SK-N-SH (cell line): ENCODE results near the gene SLC39A7. TPM values are rescaled to one million over a fixed set of nuclear protein-coding genes. Genes with fewer than 3 reads are reported as not detected.
"Not testable (repeated sequence)": the region's sequence is repeated elsewhere in the genome, so short reads cannot be mapped to it uniquely, and the experiment has no call there.

ENCODE experiments used
- CTCF ChIA-PET: fragments of 300-600, 350-600 bp; formaldehyde crosslinking; extraction: SDS; loops from one replicate; lab custom pipeline; 2021; lab: Yijun Ruan, JAX
- POLR2A ChIA-PET: fragments of 350-600 bp; sonication (Branson Sonifier 250); formaldehyde crosslinking; extraction: SDS; loops from one replicate; lab custom pipeline; 2020; ENCODE audit warnings: antibody characterized with exemption, inconsistent platforms; lab: Yijun Ruan, JAX
- DNase-seq: peaks from one replicate; pipeline ENCODE4 v3.0.0; 2012
- H2AFZ ChIP-seq: fragments of 200-600 bp; sonication (generic); 2 replicates; pipeline ENCODE4 v1.8.1; 2016; ENCODE audit warnings: antibody characterized with exemption, mild to moderate bottlenecking, low read depth
- H3F3A ChIP-seq: fragments of 200-600 bp; sonication (generic); replicated peaks from 2 replicates; pipeline ENCODE3; 2016; ENCODE audit warnings: antibody characterized with exemption, mild to moderate bottlenecking; ENCODE audit not compliant: insufficient read depth
- H3K27ac ChIP-seq, 2 experiments: fragments of 200-500 bp in 1 of 2; fragments of 200-600 bp in 1 of 2; sonication (Bioruptor generic) in 1 of 2; sonication (generic), shearing (Covaris generic) in 1 of 2; 2 replicates each; pipeline versions ENCODE4 v1.5.1 to v1.6.1; 2014 to 2016; ENCODE audit warnings: low read depth in 2 of 2, inconsistent platforms in 1 of 2, low read length in 1 of 2, mild to moderate bottlenecking in 1 of 2, mixed read lengths in 1 of 2
- H3K27me3 ChIP-seq: fragments of 200-600 bp; sonication (generic), shearing (Covaris generic); 2 replicates; pipeline ENCODE4 v1.6.1; 2016; ENCODE audit warnings: mixed run types; ENCODE audit not compliant: insufficient read depth
- H3K36me3 ChIP-seq, 2 experiments: fragments of 200-500 bp in 1 of 2; fragments of 200-600 bp in 1 of 2; sonication (Bioruptor generic) in 1 of 2; sonication (generic) in 1 of 2; replicated peaks in 1 of 2; 2 replicates each; pipeline versions ENCODE3 to v1.5.1; 2014 to 2016; ENCODE audit warnings: low read length in 1 of 2, mild to moderate bottlenecking in 1 of 2; ENCODE audit not compliant: insufficient read depth in 2 of 2, control insufficient read depth in 1 of 2
- H3K4me1 ChIP-seq, 2 experiments: fragments of 200-500 bp in 1 of 2; fragments of 200-600 bp in 1 of 2; sonication (Bioruptor generic) in 1 of 2; sonication (generic), shearing (Covaris generic) in 1 of 2; 2 replicates each; pipeline versions ENCODE4 v1.5.1 to v1.6.1; 2014 to 2016; ENCODE audit warnings: low read depth in 1 of 2, low read length in 1 of 2, mixed run types in 1 of 2; ENCODE audit not compliant: insufficient read depth in 2 of 2, control insufficient read depth in 1 of 2
- H3K4me2 ChIP-seq: fragments of 200-600 bp; sonication (generic), shearing (Covaris generic); 2 replicates; pipeline ENCODE4 v1.6.1; 2017; ENCODE audit warnings: mixed run types
- H3K4me3 ChIP-seq, 2 experiments: fragments of 200-500 bp in 1 of 2; fragments of 200-600 bp in 1 of 2; sonication (Bioruptor generic) in 1 of 2; sonication (generic), shearing (Covaris generic) in 1 of 2; 2 replicates each; pipeline versions ENCODE4 v1.5.1 to v1.8.1; 2014 to 2016; ENCODE audit warnings: low read depth in 2 of 2, inconsistent platforms in 1 of 2, low read length in 1 of 2, mild to moderate bottlenecking in 1 of 2, mixed read lengths in 1 of 2, moderate library complexity in 1 of 2
- H3K79me2 ChIP-seq: fragments of 200-600 bp; sonication (generic); 2 replicates; pipeline ENCODE4 v1.8.1; 2017; ENCODE audit warnings: mild to moderate bottlenecking; ENCODE audit not compliant: insufficient read depth
- H3K9ac ChIP-seq: fragments of 200-600 bp; sonication (generic); 2 replicates; pipeline ENCODE4 v1.6.1; 2017; ENCODE audit warnings: mixed run types
- H3K9me2 ChIP-seq: fragments of 200-600 bp; sonication (generic); 2 replicates; pipeline ENCODE4 v1.6.1; 2017; ENCODE audit warnings: mixed run types
- H3K9me3 ChIP-seq: fragments of 200-600 bp; sonication (generic); 2 replicates; pipeline ENCODE4 v1.6.1; 2017; ENCODE audit warnings: mixed run types, mild to moderate bottlenecking, moderate library complexity
- H4K20me1 ChIP-seq: fragments of 200-600 bp; sonication (generic); 2 replicates; pipeline ENCODE4 v1.6.1; 2017; ENCODE audit warnings: mild to moderate bottlenecking, mixed run types; ENCODE audit not compliant: insufficient read depth
- CHD2 ChIP-seq: fragments of 150-350 bp; IDR thresholded peaks from 2 replicates; pipeline ENCODE4 v1.6.1; 2018; ENCODE audit warnings: low read length; ENCODE audit not compliant: partially characterized antibody
- EP300 ChIP-seq, 2 experiments: IDR thresholded peaks; 2 replicates each; pipeline versions ENCODE4 v1.4.0 to v1.6.1; 2012; ENCODE audit warnings: borderline replicate concordance in 1 of 2, low read depth in 1 of 2, low read length in 1 of 2
- EZH2phosphoT487 ChIP-seq: fragments of 200-600 bp; sonication (generic); IDR thresholded peaks from 2 replicates; pipeline ENCODE4 v1.6.1; 2017; ENCODE audit warnings: low read depth, mixed run types, mild to moderate bottlenecking, antibody characterized with exemption, moderate library complexity, borderline replicate concordance
- FOSL2 ChIP-seq: IDR thresholded peaks from 2 replicates; pipeline ENCODE4 v1.4.0; 2012; ENCODE audit warnings: low read depth, mild to moderate bottlenecking, moderate library complexity, borderline replicate concordance
- FOXJ3 ChIP-seq: sonication (generic); formaldehyde crosslinking; IDR thresholded peaks from 2 replicates; pipeline ENCODE4 v1.5.1; 2020; ENCODE audit warnings: mild to moderate bottlenecking, missing genetic modification reagents
- MEF2A ChIP-seq: IDR thresholded peaks from 2 replicates; pipeline ENCODE4 v1.4.0; 2012; ENCODE audit warnings: low read depth, borderline replicate concordance
- MXI1 ChIP-seq: IDR thresholded peaks from 2 replicates; pipeline ENCODE4 v1.6.1; 2012; ENCODE audit warnings: mild to moderate bottlenecking, low read depth, low read length, improper control_type of control experiment
- NRF1 ChIP-seq: IDR thresholded peaks from 2 replicates; pipeline ENCODE4 v1.6.1; 2012; ENCODE audit warnings: low read depth, mild to moderate bottlenecking, low read length
- RAD21 ChIP-seq: IDR thresholded peaks from 2 replicates; pipeline ENCODE4 v1.6.1; 2012; ENCODE audit warnings: mild to moderate bottlenecking, low read length
- RFX5 ChIP-seq: IDR thresholded peaks from 2 replicates; pipeline ENCODE4 v1.6.1; 2012; ENCODE audit warnings: mild to moderate bottlenecking, improper control_type of control experiment, low read length
- SIN3A ChIP-seq: IDR thresholded peaks from 2 replicates; pipeline ENCODE4 v1.6.1; 2012; ENCODE audit warnings: low read depth, mild to moderate bottlenecking, low read length, moderate library complexity, borderline replicate concordance
- TCF12 ChIP-seq: IDR thresholded peaks from 2 replicates; pipeline ENCODE4 v1.4.0; 2012
- TEAD4 ChIP-seq: IDR thresholded peaks from 2 replicates; pipeline ENCODE4 v1.4.0; 2012; ENCODE audit warnings: mild to moderate bottlenecking, borderline replicate concordance; ENCODE audit not compliant: insufficient read depth
- YY1 ChIP-seq: IDR thresholded peaks from 2 replicates; pipeline ENCODE4 v1.4.0; 2012; ENCODE audit warnings: low read depth, mild to moderate bottlenecking
- WGBS: methylation state at CpG from one replicate; pipeline ENCODE4 v1.1.6; 2017; ENCODE audit warnings: low lambda C conversion rate; 5-methylcytosine and 5-hydroxymethylcytosine counted together
- polyA plus RNA-seq, 3 experiments: library from polyadenylated mRNA; depleted of rRNA; stranded (reverse); fragments of >200 nt; gene quantifications; 2 replicates each; pipeline ENCODE4 v1.2.3, GENCODE V29; 2012
- TF ChIP-seq, protein P1 (sequence below): fragments of 150-350 bp; IDR thresholded peaks from 2 replicates; pipeline ENCODE4 v1.6.1; 2016; ENCODE audit warnings: mild to moderate bottlenecking, low read depth, low read length
- TF ChIP-seq, protein P2 (sequence below): IDR thresholded peaks from 2 replicates; pipeline ENCODE4 v1.4.0; 2012; ENCODE audit warnings: low read depth, borderline replicate concordance
- TF ChIP-seq, protein P3 (sequence below): IDR thresholded peaks from 2 replicates; pipeline ENCODE4 v1.4.0; 2012; ENCODE audit warnings: low read depth, borderline replicate concordance

SLC39A7 gene
- polyA plus RNA-seq, 1 of the 3 experiments (the other 2 are of a cell fraction) = 129 TPM

DNA sequence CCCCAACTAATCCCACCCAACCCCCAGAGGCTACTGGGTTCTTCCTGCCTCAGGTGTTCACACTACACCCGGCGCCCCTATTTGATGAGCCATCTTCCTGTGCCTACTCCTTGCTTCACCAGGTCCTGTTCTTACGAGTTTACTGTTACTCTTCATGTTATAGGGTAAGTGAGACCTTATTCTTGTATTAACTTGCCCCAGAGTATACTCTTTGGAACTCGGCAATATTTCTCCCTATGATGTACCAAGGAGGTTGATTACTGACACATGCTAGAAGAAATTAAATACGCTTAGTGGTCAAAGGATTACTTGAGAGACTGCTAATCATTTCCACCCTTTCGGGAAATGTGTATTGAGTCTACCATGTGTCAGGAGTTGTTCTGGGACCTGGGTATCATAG lies 16.6 kb downstream of the SLC39A7 start:
- H3K9me2 ChIP-seq = no peaks in the 10 kb centered on the region
- ChIA-PET CTCF (no interaction called here), POLR2A (no interaction called here)
- H3K9ac ChIP-seq = no peak overlapping the region
- no peak overlapping the region for H3K4me3 ChIP-seq
- H3K4me2 ChIP-seq = no peak overlapping the region
- H3F3A ChIP-seq = no peaks in the 10 kb centered on the region
- no peak overlapping the region for H3K27ac ChIP-seq
- no peaks in the 10 kb centered on the region for H4K20me1 ChIP-seq
- no peak overlapping the region for H2AFZ ChIP-seq
- H3K79me2 ChIP-seq = no peaks in the 10 kb centered on the region
- no peak for DNase-seq
- peaks cover 4 to 17% of the 10 kb centered on the region in 2 experiments; a peak in 3 of 4 replicates for H3K4me1 ChIP-seq
- H3K27me3 ChIP-seq = peaks cover 9% of the 10 kb centered on the region; the same call in 1 of the 2 replicates
- WGBS = 81% methylated on average over 6 of the region's 6 CpGs
- no peaks in the 10 kb centered on the region for H3K36me3 ChIP-seq
- no peaks in the 10 kb centered on the region for H3K9me3 ChIP-seq
- TF ChIP-seq SIN3A (no peak), CHD2 (no peak), MXI1 (no peak), YY1 (no peak)

DNA sequence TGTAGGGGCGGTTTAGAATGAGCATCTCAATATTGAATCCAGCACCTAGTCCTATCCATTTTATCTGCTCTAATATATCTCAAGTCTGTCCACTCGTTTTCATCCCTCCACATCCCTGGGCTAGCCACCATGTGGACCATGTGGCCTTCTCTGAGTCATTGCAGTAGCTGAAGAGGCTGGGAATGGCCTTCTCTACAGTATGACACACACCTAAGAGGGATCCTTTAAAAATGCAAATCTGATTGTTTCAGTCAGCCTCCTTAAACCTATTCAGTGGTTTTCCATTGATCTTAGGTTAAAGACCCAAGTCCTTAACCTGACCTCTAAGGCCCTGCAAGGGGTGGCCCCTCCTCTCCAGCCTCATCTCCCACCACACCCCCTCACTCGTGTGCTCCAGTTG lies 17.0 kb downstream of the SLC39A7 start:
- Histone ChIP-seq H3K36me3 (no peaks in the 10 kb centered on the region), H4K20me1 (no peaks in the 10 kb centered on the region), H3K27me3 (peaks cover 9% of the 10 kb centered on the region; the same call in 1 of the 2 replicates), H3K79me2 (no peaks in the 10 kb centered on the region), H3F3A (no peaks in the 10 kb centered on the region), H3K9ac (no peak overlapping the region), H3K9me3 (no peaks in the 10 kb centered on the region), H2AFZ (no peak overlapping the region), H3K4me1 (peaks cover 2 to 13% of the 10 kb centered on the region in 2 experiments; a peak in 3 of 4 replicates), H3K4me2 (no peak overlapping the region), H3K9me2 (no peaks in the 10 kb centered on the region), H3K4me3 (no peak overlapping the region), H3K27ac (no peak overlapping the region)
- 36% methylated on average over 3 of the region's 3 CpGs for WGBS
- CTCF ChIA-PET = interaction anchor here (1.1 to 1.5 kb wide), 2 partner anchors 9 to 21 kb away, joined by 4 to 5 read pairs; no protein-coding TSS in a partner anchor
- DNase-seq = no peak
- POLR2A ChIA-PET = no interaction called here
- TF ChIP-seq, protein P1, sequence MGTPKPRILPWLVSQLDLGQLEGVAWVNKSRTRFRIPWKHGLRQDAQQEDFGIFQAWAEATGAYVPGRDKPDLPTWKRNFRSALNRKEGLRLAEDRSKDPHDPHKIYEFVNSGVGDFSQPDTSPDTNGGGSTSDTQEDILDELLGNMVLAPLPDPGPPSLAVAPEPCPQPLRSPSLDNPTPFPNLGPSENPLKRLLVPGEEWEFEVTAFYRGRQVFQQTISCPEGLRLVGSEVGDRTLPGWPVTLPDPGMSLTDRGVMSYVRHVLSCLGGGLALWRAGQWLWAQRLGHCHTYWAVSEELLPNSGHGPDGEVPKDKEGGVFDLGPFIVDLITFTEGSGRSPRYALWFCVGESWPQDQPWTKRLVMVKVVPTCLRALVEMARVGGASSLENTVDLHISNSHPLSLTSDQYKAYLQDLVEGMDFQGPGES = no peak
- TF ChIP-seq FOSL2 (no peak), NRF1 (no peak), TEAD4 (no peak), FOXJ3 (CRISPR knock-in tag) (no peak), MEF2A (no peak), EP300 (IDR thresholded peaks at IDR 0.05; ENCODE audit: borderline replicate concordance in 1 of 2, low read depth in 1 of 2, low read length in 1 of 2) (no peak), RAD21 (no peak), CHD2 (no peak), RFX5 (no peak), TCF12 (no peak), EZH2phosphoT487 (no peak)
- TF ChIP-seq, protein P2, sequence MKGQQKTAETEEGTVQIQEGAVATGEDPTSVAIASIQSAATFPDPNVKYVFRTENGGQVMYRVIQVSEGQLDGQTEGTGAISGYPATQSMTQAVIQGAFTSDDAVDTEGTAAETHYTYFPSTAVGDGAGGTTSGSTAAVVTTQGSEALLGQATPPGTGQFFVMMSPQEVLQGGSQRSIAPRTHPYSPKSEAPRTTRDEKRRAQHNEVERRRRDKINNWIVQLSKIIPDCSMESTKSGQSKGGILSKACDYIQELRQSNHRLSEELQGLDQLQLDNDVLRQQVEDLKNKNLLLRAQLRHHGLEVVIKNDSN = no peak
- TF ChIP-seq, protein P3, sequence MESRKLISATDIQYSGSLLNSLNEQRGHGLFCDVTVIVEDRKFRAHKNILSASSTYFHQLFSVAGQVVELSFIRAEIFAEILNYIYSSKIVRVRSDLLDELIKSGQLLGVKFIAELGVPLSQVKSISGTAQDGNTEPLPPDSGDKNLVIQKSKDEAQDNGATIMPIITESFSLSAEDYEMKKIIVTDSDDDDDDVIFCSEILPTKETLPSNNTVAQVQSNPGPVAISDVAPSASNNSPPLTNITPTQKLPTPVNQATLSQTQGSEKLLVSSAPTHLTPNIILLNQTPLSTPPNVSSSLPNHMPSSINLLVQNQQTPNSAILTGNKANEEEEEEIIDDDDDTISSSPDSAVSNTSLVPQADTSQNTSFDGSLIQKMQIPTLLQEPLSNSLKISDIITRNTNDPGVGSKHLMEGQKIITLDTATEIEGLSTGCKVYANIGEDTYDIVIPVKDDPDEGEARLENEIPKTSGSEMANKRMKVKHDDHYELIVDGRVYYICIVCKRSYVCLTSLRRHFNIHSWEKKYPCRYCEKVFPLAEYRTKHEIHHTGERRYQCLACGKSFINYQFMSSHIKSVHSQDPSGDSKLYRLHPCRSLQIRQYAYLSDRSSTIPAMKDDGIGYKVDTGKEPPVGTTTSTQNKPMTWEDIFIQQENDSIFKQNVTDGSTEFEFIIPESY = no peak

DNA sequence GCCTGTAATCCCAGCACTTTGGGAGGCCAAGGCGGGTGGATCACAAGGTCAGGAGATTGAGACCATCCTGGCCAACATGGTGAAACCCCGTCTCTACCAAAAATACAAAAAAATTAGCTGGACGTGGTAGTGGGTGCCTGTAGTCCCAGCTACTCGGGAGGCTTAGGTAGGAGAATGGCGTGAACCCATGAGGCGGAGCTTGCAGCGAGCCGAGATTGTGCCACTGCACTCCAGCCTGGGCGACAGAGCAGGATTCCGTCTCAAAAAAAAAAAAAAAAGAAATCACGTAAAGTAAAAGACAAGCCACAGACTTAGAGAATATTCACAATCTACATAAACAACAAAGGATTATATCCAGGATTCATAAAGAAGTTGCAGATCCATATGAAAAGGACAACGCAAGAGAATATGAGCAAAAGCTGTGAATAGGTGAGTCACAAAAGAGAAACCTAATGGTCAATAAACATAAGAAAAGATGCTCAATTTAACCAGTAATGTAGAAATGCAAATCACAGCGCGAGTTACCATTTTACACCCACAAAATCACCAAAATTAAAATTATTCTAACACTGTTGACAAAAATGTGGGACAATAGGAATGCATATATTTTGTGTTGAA lies 25.9 kb downstream of the SLC39A7 start:
- H2AFZ ChIP-seq, POLR2A ChIA-PET, H3K4me1 ChIP-seq, H4K20me1 ChIP-seq, H3K9ac ChIP-seq, H3K9me3 ChIP-seq, H3K4me2 ChIP-seq, H3K4me3 ChIP-seq, H3F3A ChIP-seq, H3K79me2 ChIP-seq, H3K9me2 ChIP-seq, H3K36me3 ChIP-seq, DNase-seq, H3K27ac ChIP-seq: not testable (repeated sequence)
- CTCF ChIA-PET = interaction anchor here (1.2 to 4.7 kb wide), 3 partner anchors 20 to 65 kb away, joined by 4 to 26 read pairs (median 5); no protein-coding TSS in a partner anchor
- WGBS = 24% methylated on average over 14 of the region's 14 CpGs
- H3K27me3 ChIP-seq = peaks cover 57% of the 10 kb centered on the region
